IMR-90 (cell line): ENCODE data around the gene EEPD1. TPM values are rescaled to one million over a fixed set of nuclear protein-coding genes. Genes with fewer than 3 reads are reported as not detected.

Source experiments
- ATAC-seq: fragments of 200-7000 bp; cut with Tn5 transposase; 2 replicates; pipeline ENCODE4 v1.9.1; 2020; ENCODE audit warnings: low read depth, mild to moderate bottlenecking, moderate library complexity
- BruUV-seq: library from RNA; stranded (reverse); fragments of 400-500 nt; replicated peaks from 2 replicates; lab custom pipeline; 2021; lab: Mats Ljungman, UMichigan
- CTCF ChIA-PET: fragments of 300-600 bp; formaldehyde crosslinking; extraction: SDS; loops from one replicate; lab custom pipeline; 2021; ENCODE audit warnings: antibody characterized with exemption; lab: Yijun Ruan, JAX
- POLR2A ChIA-PET: fragments of 300-600 bp; sonication (Branson Sonifier 250); formaldehyde crosslinking; loops from one replicate; lab custom pipeline; 2022; ENCODE audit warnings: antibody characterized with exemption; ENCODE audit not compliant: unreplicated experiment; lab: Charles Lee
- DNase-seq: peaks from one replicate; pipeline ENCODE4 v3.0.0; 2013
- H2AFZ ChIP-seq: replicated peaks from 2 replicates; pipeline ENCODE3; 2013; ENCODE audit warnings: low read length, mild to moderate bottlenecking; ENCODE audit not compliant: poor library complexity
- H2AK5ac ChIP-seq: 2 replicates; pipeline ENCODE4 v1.6.1; 2013; ENCODE audit warnings: low read depth, low read length, inconsistent platforms
- H2AK9ac ChIP-seq: replicated peaks from 2 replicates; pipeline ENCODE3; 2013; ENCODE audit warnings: mild to moderate bottlenecking, low read depth, low read length, moderate library complexity; ENCODE audit not compliant: poor library complexity
- H2BK120ac ChIP-seq: 2 replicates; pipeline ENCODE4 v1.6.1; 2013; ENCODE audit warnings: low read depth, low read length, inconsistent platforms
- H2BK15ac ChIP-seq: 3 replicates; pipeline ENCODE4 v1.6.1; 2013; ENCODE audit warnings: low read depth, low read length, inconsistent platforms
- H2BK20ac ChIP-seq: 2 replicates; pipeline ENCODE4 v1.6.1; 2013; ENCODE audit warnings: low read depth, mild to moderate bottlenecking, inconsistent platforms, low read length, moderate library complexity
- H2BK5ac ChIP-seq: 2 replicates; pipeline ENCODE4 v1.6.1; 2013; ENCODE audit warnings: mild to moderate bottlenecking, low read depth, low read length, inconsistent platforms; ENCODE audit not compliant: poor library complexity, severe bottlenecking
- H3K14ac ChIP-seq: replicated peaks from 2 replicates; pipeline ENCODE4 v1.6.1; 2013; ENCODE audit warnings: low read depth, low read length, inconsistent platforms
- H3K18ac ChIP-seq: 2 replicates; pipeline ENCODE4 v1.6.1; 2013; ENCODE audit warnings: low read depth, low read length, control low read depth
- H3K23ac ChIP-seq: 2 replicates; pipeline ENCODE4 v1.6.1; 2013; ENCODE audit warnings: low read depth, low read length, inconsistent platforms
- H3K27ac ChIP-seq: 2 replicates; pipeline ENCODE4 v1.5.1; 2013; ENCODE audit warnings: mild to moderate bottlenecking, control low read depth, low read length; ENCODE audit not compliant: insufficient read depth
- H3K27me3 ChIP-seq: 2 replicates; pipeline ENCODE4 v1.6.1; 2013; ENCODE audit warnings: low read length; ENCODE audit not compliant: control insufficient read depth, insufficient read depth
- H3K36me3 ChIP-seq: 2 replicates; pipeline ENCODE4 v1.6.1; 2013; ENCODE audit warnings: low read length, mixed read lengths; ENCODE audit not compliant: control insufficient read depth, insufficient read depth
- H3K4ac ChIP-seq: 2 replicates; pipeline ENCODE4 v1.6.1; 2013; ENCODE audit warnings: low read depth, low read length, inconsistent platforms
- H3K4me1 ChIP-seq: 2 replicates; pipeline ENCODE4 v1.6.1; 2013; ENCODE audit warnings: low read length, mixed read lengths; ENCODE audit not compliant: control insufficient read depth, insufficient read depth
- H3K4me2 ChIP-seq: 2 replicates; pipeline ENCODE4 v1.6.1; 2013; ENCODE audit warnings: low read depth, mild to moderate bottlenecking, control low read depth, low read length, moderate library complexity
- H3K4me3 ChIP-seq: 2 replicates; pipeline ENCODE4 v1.5.1; 2013; ENCODE audit warnings: low read depth, mild to moderate bottlenecking, control low read depth, low read length, moderate library complexity; ENCODE audit not compliant: insufficient read depth
- H3K56ac ChIP-seq: 2 replicates; pipeline ENCODE4 v1.6.1; 2013; ENCODE audit warnings: low read length, inconsistent platforms; ENCODE audit not compliant: insufficient read depth; ENCODE audit errors: extremely low read depth
- H3K79me1 ChIP-seq, 2 experiments: 2 replicates each; pipeline ENCODE4 v1.6.1; 2013; ENCODE audit warnings: low read length in 2 of 2, inconsistent platforms in 1 of 2, low read depth in 1 of 2
- H3K9ac ChIP-seq: 2 replicates; pipeline ENCODE4 v1.6.1; 2013; ENCODE audit warnings: low read depth, low read length, control low read depth
- H3K9me1 ChIP-seq: 2 replicates; pipeline ENCODE4 v1.6.1; 2013; ENCODE audit warnings: low read length, inconsistent platforms; ENCODE audit not compliant: insufficient read depth
- H3K9me3 ChIP-seq: 2 replicates; pipeline ENCODE4 v1.6.1; 2013; ENCODE audit warnings: low read length; ENCODE audit not compliant: control insufficient read depth, insufficient read depth
- H4K20me1 ChIP-seq: 2 replicates; pipeline ENCODE4 v1.6.1; 2013; ENCODE audit warnings: low read length, inconsistent platforms; ENCODE audit not compliant: insufficient read depth
- H4K5ac ChIP-seq: 2 replicates; pipeline ENCODE4 v1.6.1; 2013; ENCODE audit warnings: mild to moderate bottlenecking, low read depth, low read length, control low read depth
- H4K8ac ChIP-seq, 2 experiments: 2 replicates each; pipeline ENCODE4 v1.6.1; 2013; ENCODE audit warnings: low read depth in 2 of 2, low read length in 2 of 2, control low read depth in 1 of 2, inconsistent platforms in 1 of 2
- H4K91ac ChIP-seq: 2 replicates; pipeline ENCODE4 v1.6.1; 2013; ENCODE audit warnings: low read depth, low read length, inconsistent platforms; ENCODE audit not compliant: insufficient read depth
- CHD1 ChIP-seq: IDR thresholded peaks from 2 replicates; pipeline ENCODE4 v1.6.1; 2012; ENCODE audit warnings: low read depth, low read length, improper control_type of control experiment
- CTCF ChIP-seq: conservative IDR thresholded peaks from 2 replicates; pipeline ENCODE4 v1.5.1; 2012; ENCODE audit warnings: mild to moderate bottlenecking, low read depth, low read length, improper control_type of control experiment
- MAZ ChIP-seq: IDR thresholded peaks from 2 replicates; pipeline ENCODE4 v1.6.1; 2012; ENCODE audit warnings: low read depth, mild to moderate bottlenecking, low read length, improper control_type of control experiment, moderate library complexity, borderline replicate concordance
- MXI1 ChIP-seq: IDR thresholded peaks from 2 replicates; pipeline ENCODE4 v1.6.1; 2012; ENCODE audit warnings: low read depth, mild to moderate bottlenecking, low read length, moderate library complexity, borderline replicate concordance
- NFE2L2 ChIP-seq: fragments of 150-350 bp; IDR thresholded peaks from 2 replicates; pipeline ENCODE4 v1.6.1; 2016; ENCODE audit warnings: low read depth, mild to moderate bottlenecking, low read length
- RAD21 ChIP-seq: IDR thresholded peaks from 2 replicates; pipeline ENCODE4 v1.6.1; 2012; ENCODE audit warnings: low read length, improper control_type of control experiment
- RCOR1 ChIP-seq: IDR thresholded peaks from 2 replicates; pipeline ENCODE4 v1.6.1; 2012; ENCODE audit warnings: mild to moderate bottlenecking, low read length, improper control_type of control experiment; ENCODE audit not compliant: insufficient replicate concordance
- RFX5 ChIP-seq: IDR thresholded peaks from 2 replicates; pipeline ENCODE4 v1.8.0; 2012; ENCODE audit warnings: low read depth, mild to moderate bottlenecking, low read length, moderate library complexity
- SMC3 ChIP-seq: fragments of 150-350 bp; IDR thresholded peaks from 2 replicates; pipeline ENCODE4 v1.6.1; 2016; ENCODE audit warnings: low read depth, mild to moderate bottlenecking, antibody characterized with exemption, low read length, moderate library complexity
- USF2 ChIP-seq: fragments of 150-350 bp; IDR thresholded peaks from 2 replicates; pipeline ENCODE4 v1.6.1; 2017; ENCODE audit warnings: mild to moderate bottlenecking, antibody characterized with exemption, low read length, low read depth
- WGBS, 2 experiments: methylation state at CpG; one replicate each; pipeline versions ENCODE4 v1.1.5 to v1.1.7; 2013; ENCODE audit warnings: missing lambda C conversion rate in 2 of 2; ENCODE audit not compliant: insufficient read length in 1 of 2; ENCODE audit errors: extremely low coverage in 2 of 2; 5-methylcytosine and 5-hydroxymethylcytosine counted together
- dilution Hi-C: fragments of 300-500 bp; cut with HindIII; formaldehyde crosslinking; loops from one replicate; pipeline ENCODE4 v1.14.3; 2018; ENCODE audit warnings: low sequenced_read_pairs; ENCODE audit not compliant: unreplicated experiment
- in situ Hi-C: fragments of 300-500 bp; cut with MboI; formaldehyde crosslinking; loops from 3 replicates; pipeline ENCODE4 v1.14.3; 2019; ENCODE audit warnings: low sequenced_read_pairs, inconsistent platforms, mixed read lengths
- intact Hi-C: fragments of 100-400 bp; cut with micrococcal nuclease; formaldehyde crosslinking; loops from 2 replicates; pipeline ENCODE4 v1.10.0; 2022
- polyA plus RNA-seq, 3 experiments: library from polyadenylated mRNA; depleted of rRNA; stranded (reverse); fragments of >200 nt; gene quantifications; 2 replicates each; pipeline ENCODE4 v1.2.3, GENCODE V29; 2012; ENCODE audit warnings: low replicate concordance in 1 of 3
- total RNA-seq: library from RNA; depleted of rRNA; stranded (reverse); fragments of >200 nt; gene quantifications from 2 replicates; pipeline ENCODE4 v1.2.3, GENCODE V29; 2012

EEPD1 gene
- total and polyA plus RNA-seq, 2 of the 4 experiments (the other 2 are of a cell fraction), result 7.3 to 15.2 TPM

GRCh38 chr7:36112969-36113368 lies 40.1 kb upstream of the EEPD1 start:
- POLR2A ChIA-PET, result no interaction called here
- no peak overlapping the region for H2BK5ac ChIP-seq
- no TSS peak for BruUV-seq
- H3K27me3 ChIP-seq, result no peaks in the 10 kb centered on the region
- peak overlapping the region; percentile 5; the same call in 1 of the 2 replicates for H2BK20ac ChIP-seq
- dilution Hi-C loops, result no loop called here
- no peak overlapping the region for H3K9ac ChIP-seq
- H3K9me1 ChIP-seq, result peaks cover 13% of the 10 kb centered on the region
- H4K20me1 ChIP-seq, result peaks cover 2% of the 10 kb centered on the region; the same call in 1 of the 2 replicates
- no peak overlapping the region for H3K4me3 ChIP-seq
- H4K8ac ChIP-seq, result no peak overlapping the region
- TF ChIP-seq RAD21 (no peak), MAZ (no peak), CHD1 (no peak), RCOR1 (no peak), MXI1 (no peak), SMC3 (no peak), RFX5 (no peak), NFE2L2 (no peak), CTCF (no peak), USF2 (no peak)
- no peak overlapping the region for H3K18ac ChIP-seq
- ATAC-seq (no peak), DNase-seq (no peak)
- CTCF ChIA-PET, result no interaction called here
- H3K79me1 ChIP-seq, result 0 out of 4 replicates have a peak, but pooled peaks cover 0 to 5% of the 10 kb centered on the region in 2 experiments
- no peak overlapping the region for H2AFZ ChIP-seq
- H2BK120ac ChIP-seq, result peak overlapping the region; percentile 32; the same call in 1 of the 2 replicates
- H3K4ac ChIP-seq, result no peak overlapping the region
- H2AK5ac ChIP-seq, result no peak overlapping the region
- peaks cover 3% of the 10 kb centered on the region; the same call in 1 of the 2 replicates for H3K9me3 ChIP-seq
- H3K4me2 ChIP-seq, result no peak overlapping the region
- H3K14ac ChIP-seq, result no peak overlapping the region
- no peak overlapping the region for H3K27ac ChIP-seq
- no peak overlapping the region for H4K91ac ChIP-seq
- in situ Hi-C loops, result no loop called here
- H3K36me3 ChIP-seq, result no peaks in the 10 kb centered on the region
- H3K56ac ChIP-seq, result no peak overlapping the region
- peaks cover 15% of the 10 kb centered on the region for H3K4me1 ChIP-seq
- H3K23ac ChIP-seq, result no peak overlapping the region
- 100% methylated on average over 1 of the region's 2 CpGs; no CpG with 5 or more reads in 1 of the 2 experiments for WGBS, 2 experiments
- intact Hi-C loops, result no loop called here
- peak overlapping the region; percentile 56; the same call in 1 of the 3 replicates for H2BK15ac ChIP-seq
- H2AK9ac ChIP-seq, result no peak overlapping the region
- no peak overlapping the region for H4K5ac ChIP-seq
